Activated naive CD8-positive, alpha-beta T cell treated with anti-CD3 and anti-CD28 coated beads, Interleukin-2, amount 50 U/mL, for 16 hours (primary cell): ENCODE data around the gene ACAP2.
"Not testable (repeated sequence)": the region's sequence is repeated elsewhere in the genome, so short reads cannot be mapped to it uniquely, and the experiment has no call there.

Source experiments
- DNase-seq: peaks from one replicate; pipeline ENCODE4 v3.0.0-alpha.2; 2020; ENCODE audit warnings: low read depth, low spot score

The ACAP2 gene

GRCh38 chr3:195388380-195388779 is 54.4 kb downstream of the ACAP2 start:
- no peak for DNase-seq

DNA sequence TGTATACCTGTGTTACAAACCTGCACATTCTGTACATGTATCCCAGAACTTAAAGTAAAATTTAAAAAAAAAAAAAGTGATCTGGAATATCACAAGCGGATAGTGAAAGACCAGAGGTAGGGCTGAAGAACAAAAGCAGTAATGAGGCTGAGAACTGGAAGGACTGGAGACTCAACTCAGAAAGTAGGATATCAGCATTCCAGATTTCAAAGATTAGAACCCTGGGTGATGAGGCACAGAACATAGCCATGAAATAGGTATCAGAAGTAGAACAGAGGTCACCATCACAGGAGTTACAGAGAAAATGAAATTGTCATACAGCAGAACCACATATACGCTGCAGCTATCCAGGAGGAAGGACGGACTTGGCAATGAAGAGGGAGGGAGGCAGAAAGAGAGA is 56.1 kb downstream of the ACAP2 start:
- DNase-seq: no peak

DNA sequence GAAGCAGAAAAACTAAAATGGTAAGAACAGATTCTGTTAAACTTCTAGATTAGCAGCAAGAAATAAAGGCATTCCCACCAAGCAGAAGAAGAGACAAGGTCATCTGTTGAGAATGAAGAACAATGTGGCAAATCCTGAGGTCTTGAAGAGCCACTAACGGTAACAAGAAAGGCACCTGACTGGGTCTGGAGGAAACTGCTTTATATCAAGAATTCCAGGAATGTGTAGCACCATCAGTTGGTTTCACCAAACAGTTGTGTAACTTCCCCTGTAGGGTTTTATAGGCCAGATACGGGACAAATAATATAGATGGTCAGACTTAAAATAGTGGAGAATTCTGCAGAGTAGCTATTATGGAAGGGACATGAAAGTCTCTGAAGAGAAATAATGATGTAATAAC is 57.3 kb downstream of the ACAP2 start:
- DNase-seq: no peak

- no peak for DNase-seq
These were observed 57.9 kb downstream of the ACAP2 start for GRCh38 chr3:195384952-195385351.

DNA sequence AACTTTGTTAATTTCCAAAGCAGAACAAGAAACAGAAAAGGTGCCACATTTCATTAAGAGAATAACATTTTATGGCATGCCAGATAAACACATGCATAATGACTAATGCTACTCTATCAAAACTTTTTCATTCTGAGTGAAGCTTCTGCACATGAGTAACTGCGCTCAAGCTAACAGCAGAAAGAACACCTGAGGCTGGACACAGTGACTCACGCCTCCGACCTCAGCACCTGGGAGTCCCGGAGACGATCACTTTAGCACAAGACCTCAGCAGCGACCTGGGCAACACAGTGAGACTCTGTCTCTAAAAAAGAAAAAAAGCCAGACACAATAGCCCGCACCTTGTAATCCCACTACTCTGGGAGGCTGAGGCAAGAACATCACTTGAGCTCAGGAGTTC is 70.6 kb downstream of the ACAP2 start:
- DNase-seq: no peak

GRCh38 chr3:195366200-195366925 is 76.5 kb downstream of the ACAP2 start:
- DNase-seq: no peak

- no peak for DNase-seq
These were observed 77.4 kb downstream of the ACAP2 start for GRCh38 chr3:195365371-195365770.

DNA sequence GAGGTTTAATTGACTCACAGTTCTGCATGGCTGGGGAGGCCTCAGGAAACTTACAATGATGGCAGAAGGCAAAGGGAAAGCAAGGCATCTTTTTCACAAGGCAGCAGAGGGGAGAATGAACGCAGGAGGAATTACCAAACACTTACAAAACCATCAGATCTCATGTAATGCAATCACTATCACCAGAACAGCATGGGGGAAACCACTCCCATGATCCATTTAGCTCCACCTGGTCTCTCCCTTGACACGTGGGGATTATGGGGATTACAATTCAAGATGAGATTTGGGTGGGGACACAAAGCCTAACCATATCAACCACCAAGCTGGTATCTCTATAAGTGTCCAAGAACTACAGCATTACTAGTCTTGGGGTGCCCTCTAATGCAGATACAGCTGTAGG is 85.0 kb downstream of the ACAP2 start:
- not testable (repeated sequence) for DNase-seq

DNA sequence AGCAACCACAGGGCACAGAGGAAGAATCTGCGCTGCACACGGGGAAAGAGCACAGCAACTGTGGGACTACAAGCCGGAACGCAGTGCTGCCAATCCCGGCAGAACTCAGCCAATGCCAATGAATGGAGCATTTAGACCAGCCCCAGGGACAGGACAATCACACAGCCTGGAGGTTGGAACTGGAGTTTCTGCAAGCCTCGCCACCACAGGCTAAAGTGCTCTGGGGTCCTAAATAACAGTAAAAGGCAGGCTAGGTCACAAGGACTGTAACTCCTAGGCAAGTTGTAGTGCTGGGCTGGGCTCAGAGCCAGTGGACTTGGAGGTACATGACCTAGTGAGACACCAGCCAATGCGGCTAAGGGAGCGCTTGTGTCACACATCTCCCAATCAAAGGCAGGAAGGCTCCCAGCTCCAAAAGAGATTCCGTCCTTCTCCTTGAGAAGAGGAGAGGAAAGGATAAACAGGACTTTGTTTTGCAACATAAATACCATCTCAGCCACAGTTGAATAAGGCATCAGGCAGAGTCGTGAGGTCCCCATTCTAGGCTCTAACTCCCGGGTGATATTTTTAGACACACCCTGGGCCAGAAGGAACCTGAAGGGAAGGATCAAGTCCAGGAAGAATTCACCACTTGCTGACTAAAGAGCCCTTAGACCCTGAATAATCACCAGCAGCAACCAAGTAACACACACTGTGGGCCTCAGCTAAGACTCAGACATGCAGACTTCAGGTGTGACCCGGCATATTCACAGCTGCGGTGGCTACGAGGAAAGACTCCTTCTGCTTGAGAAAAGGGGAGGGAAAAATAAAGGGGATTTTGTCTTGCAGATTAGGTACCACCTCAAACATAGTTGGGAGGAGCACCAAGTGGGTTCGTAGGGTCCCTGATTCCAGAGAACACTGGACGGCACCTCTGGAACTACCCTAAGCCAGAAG is 86.4 kb downstream of the ACAP2 start:
- no peak for DNase-seq

DNA sequence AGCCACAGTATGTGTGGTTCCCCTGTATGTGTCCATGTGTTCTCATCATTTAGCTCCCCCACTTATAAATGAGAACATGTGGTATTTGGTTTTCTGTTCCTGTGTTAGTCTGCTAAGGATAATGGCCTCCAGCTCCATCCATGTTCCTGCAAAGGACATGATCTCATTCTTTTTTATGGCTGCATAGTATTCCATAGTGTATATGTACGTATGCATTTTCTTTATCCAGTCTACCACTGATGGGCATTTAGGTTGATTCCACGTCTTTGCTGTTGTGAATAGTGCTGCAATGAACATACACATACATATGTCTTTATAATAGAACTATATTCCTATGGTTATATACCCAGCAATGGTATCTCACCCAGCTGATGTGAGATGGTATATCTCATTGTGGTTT is 88.8 kb downstream of the ACAP2 start:
- DNase-seq: not testable (repeated sequence)

DNA sequence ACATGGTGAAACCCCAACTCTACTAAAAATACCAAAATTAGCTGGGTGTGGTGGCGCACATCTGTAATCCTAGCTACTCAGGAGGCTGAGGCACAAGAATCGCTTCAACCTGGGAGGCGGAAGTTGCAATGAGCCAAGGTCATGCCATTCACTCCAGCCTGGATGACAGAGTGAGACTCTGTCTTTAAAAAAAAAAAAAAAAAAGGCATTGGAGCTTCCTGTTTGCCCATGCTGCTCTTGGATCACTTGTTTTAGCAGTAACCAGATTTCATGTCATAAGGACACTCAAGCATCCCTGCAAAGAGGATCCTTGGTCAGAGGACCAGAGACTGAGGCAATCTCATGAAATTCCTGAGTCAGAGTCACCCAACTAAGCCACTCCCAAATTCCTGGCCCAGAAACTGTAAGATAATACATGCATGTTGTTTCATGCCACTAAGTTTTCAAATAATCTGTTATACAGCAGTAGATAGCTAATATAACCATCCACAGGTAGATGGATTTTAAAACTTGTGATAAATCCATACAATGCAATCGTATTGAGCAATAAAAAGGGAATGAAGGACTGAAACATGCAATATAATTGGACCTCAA is 89.8 kb downstream of the ACAP2 start:
- no peak for DNase-seq

- DNase-seq: no peak
These were observed 94.2 kb downstream of the ACAP2 start for GRCh38 chr3:195348426-195349115.

DNA sequence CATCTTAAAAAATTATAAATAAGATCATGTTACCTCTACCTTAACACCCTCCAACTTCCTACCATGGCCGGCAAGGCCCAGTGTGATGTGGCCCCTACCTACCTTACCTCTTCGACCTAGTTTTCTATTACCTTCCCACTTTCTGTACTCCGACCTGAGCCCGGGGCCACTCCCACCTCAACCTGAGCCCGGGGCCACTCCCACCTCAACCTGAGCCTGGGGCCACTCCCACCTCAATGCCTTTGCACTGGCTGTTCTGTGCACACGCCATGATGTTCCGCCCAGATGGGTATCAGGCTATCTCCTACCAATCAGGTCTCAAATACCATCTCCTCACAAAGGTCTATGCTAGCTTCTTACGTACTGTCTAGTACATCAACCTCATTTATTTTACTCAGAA is 105.1 kb downstream of the ACAP2 start:
- DNase-seq: no peak

DNA sequence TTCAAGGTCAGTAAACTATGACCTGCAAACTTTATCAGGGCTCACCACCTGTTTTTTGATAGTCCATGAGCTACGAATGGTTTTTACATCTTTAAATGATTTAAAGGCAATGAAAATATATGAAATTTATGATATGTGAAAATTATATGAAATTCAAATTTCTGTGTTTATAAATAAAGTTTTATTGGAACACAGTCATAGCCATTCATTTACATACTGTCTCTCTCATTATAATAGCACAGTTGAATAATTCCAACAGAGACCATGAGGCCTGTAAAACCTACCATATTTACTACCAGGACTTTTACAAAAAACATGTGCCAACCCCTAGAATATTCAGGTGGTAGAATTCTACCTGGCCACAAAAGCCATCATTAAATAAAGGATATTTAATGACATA is 107.9 kb downstream of the ACAP2 start:
- DNase-seq: no peak

DNA sequence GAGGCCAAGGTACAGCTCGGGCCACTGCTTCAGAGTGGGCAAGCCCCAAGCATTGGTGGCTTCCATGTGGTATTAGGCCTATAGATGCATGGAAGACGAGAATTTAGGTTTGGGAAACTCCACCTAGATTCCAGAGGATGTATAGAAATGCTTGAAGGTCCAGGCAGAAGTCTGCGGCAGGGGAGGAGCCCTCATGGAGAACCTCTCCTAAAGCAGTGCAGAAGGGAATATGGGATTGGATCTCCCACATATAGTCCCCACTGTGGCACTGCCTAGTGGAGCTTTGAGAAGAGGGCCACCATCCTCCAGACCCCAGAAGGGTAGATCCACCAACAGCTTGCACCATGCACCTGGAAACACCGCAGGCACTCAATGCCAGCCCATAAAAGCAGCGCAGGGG is 123.8 kb downstream of the ACAP2 start:
- DNase-seq: no peak

DNA sequence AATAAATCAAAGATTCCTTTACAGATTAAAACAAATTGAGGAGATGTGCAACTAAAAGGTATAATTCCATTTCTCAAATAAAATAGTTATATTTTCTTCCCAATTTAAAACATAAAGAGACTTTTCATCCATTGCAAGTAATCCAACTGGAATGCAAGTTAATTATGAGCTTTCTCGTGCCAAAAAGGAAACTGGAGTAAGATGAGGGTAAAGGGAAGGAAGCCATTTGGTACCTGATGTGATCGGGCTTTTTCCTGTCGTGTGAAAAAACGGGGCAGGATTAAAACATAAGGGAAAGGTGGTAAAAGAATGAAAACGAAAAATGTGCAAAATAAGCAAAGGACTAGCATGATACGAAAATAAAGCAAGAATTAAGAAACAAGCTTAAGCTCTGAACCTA is 130.1 kb downstream of the ACAP2 start:
- no peak for DNase-seq

GRCh38 chr3:195307711-195308110 is 135.1 kb downstream of the ACAP2 start:
- DNase-seq: no peak

DNA sequence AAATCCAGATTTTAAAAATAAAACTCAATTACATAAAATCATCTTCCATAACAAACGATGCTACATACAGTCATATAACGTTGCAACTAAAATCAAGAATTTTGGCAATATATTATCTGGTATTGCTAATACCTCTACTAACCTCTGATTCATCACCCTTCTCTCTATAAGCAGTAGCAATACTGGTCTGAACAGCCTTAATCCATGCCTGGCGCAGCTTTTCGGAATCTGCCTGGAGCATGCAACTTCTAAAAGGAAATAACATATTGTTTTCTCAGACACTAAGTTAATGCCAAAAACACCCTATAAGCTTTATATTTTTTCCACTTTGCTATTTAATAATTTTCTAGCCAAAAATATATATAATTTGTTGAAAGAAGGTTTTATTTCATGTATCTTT is 136.5 kb downstream of the ACAP2 start:
- no peak for DNase-seq

DNA sequence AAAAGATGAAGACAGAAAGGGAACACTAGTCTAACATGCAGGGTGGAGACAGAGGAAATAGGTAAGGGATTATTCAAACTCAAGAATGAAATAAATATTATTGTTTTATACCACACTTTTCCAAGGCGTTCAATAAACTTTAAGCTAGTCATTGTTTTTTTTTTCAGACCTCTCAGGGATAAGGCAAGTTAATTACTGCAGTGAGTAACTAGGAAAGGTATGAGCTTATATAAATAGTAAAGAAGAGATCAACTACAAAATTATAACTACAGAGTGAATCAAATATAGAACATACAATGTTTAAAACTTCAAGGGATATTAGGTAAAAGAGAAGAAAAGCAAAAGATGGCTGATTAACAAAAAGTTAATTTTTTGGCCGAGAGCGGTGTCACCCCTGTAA is 140.4 kb downstream of the ACAP2 start:
- no peak for DNase-seq

GRCh38 chr3:195297446-195297845 is 145.4 kb downstream of the ACAP2 start:
- DNase-seq: no peak

DNA sequence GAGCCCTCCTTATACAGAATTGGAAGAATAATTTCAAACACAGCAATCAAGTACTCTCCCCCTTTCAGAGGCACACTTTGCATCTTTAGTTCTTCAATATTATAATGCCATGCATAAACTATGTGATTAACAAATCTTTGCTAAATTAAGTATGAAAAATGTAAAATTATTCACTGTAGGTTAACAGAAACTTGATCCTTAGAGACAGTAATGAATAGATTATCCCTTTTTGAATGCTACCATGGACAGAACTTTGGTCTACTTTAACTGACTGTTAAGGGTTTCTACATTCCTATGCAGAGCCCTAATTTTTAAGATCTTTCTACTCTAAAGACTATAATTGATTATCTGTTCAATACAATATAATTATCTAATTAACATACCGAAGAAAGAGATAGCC is 146.2 kb downstream of the ACAP2 start:
- no peak for DNase-seq

GRCh38 chr3:195291121-195291520 is 151.7 kb downstream of the ACAP2 start:
- DNase-seq: no peak
